ENCODE data around the gene PLXNB3.

PLXNB3 gene

DNA sequence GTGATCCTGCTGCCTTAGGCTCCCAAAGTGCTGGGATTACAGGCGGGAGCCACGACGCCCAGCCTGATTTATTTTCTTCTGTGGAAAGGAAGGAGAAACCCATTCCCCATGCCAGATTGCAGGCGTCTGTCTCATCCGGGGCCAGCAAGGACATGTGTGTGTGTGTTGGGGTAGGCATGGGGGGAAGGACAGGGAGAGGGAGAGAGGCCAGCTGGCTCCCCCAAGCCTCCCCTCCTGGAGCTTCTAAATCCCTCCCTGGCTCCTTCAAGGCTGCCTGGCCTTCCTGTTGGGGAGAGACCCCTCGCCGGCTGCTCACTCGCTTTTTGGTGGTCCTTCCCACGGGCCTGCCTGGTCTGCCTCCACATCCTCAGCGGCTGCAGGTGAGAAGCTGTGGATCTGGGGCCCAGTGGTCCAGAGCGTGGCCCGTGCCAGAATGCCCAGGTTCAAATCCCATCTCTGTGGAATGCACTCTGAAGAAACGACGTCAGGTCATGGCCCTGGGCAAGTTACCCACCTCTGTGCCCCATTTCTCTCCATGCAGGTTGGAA lies 1.3 kb upstream of the PLXNB3 start:
- no peak for DNase-seq

DNA sequence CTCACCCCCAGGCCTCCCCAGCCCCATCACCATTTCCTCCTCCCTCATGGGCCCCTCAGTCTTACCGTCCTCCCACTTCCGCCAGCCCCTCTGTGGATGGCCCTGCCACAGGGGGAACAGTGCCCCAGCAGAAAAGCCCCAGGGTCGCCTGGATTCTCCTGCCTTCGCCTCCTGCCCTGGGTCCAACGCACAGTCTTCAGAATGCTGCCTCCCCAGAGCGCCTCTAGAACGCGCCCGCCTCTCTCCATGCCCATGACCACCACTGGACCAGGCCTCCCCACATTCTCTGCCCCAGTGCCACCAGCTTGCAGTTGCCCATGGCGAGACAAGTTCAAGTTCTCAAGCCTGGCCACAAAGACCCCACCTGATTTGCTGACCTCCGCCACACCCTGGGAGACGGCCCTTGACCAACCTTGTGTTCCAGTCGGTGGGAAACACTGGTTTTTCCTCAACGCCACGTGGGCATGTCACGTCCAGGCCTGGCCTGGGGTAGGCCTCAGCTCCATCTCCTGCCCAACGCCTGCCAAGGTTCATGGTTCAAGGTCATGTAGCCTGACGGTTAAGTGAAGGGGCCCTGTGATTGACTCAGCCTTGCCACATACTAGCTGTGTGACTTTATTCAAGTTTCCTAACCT lies 634 bp upstream of the PLXNB3 start:
- no peak for DNase-seq

DNA sequence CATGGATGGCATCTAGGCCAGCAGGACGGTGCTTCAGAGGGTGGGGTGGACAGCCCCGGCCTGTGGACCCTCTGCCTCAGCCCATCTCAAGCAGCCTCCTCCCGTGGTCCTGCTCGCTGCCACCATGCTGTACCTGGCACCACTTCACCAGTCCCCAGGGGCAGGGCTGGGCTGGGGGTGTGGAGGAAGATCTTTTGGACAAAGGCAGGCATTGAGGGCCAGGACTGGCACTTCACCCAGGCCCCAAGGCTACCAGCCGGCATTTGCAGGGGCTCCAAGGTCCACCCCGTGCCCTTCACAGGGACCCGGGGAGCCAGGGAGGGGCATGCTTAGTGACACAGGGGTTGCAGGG lies 713 bp downstream of the PLXNB3 start:
- DNase-seq = no peak

DNA sequence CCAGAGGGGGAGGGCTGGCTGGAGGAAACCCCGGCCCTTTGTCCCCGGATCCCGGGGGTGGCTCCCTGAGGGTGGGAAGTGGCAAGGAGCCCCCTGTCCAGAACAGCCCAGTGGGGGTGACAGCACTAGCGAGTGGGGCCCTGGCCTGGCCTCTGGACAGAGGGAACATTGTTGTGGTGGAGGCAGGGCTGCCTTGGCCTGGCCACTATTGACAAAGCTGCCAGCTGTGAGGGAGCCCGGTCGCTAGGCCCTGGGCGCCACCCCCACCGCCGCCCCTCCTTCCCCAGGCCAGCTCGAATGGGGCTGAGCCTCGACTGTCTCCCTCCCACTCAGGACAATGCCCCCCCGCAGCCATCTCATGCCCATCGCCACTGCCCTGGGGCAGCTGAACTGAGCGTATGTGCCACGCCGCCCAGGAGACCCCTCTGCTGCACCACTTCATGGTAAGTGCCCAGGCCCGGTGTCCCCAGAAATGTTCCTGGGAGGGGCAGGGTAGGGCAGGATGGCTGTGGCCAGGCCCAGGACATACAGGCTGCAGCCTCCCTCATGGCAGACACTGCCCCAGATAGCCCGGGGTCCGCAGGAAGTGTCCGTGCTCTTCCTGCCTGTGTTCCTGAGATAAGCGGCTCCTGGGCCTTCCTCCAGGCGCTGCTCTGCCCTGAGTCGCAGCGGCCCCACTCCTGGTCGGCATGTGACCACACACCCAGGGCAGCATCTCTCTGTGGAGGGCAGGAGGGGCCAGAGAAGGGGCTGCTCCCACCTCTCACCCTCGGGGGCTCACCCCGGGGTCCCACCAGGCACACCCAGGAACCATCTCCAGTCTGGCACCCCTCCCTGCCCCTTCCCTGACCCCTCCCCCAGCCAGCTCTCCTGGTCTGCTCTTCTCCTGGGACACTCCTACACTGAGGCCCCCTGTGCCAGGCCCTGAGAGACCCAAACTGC lies 1.4 kb downstream of the PLXNB3 start:
- peak; percentile 73 for DNase-seq

DNA sequence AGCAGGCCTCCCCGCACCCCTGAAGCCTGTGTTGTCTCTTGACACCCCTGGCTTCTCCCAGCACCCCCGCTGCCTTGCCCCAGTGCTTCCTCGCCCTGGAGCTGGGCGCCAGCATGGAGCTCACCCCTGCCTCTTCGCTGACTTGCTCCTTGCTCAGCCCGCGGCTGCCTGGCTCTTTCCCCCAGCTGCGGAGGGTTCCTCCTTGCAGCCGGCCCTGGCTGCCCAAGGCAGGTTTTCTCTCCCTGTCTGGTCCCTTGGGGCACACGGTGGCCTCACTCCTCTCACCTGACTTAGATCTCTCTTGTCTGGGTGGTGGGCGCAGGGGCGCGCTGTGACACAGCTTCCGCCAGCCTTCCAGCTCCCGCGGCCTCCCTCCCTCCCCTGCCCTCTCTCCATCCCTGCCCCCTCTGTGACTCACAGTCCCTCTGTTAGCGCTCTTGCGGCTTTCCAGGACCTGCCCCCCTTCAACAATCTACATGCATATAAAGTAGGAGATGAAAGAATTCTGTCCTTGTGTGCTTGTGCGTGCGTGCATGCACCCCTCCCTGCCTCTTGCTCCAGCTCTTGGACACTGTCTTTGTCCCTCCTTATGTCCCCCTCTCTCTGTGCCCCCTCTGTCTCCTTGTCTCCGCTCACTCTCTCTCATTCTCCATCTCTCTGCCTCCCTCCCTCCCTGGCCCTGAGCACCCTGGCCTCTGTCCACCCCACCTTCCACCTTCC lies 2.2 kb downstream of the PLXNB3 start:
- DNase-seq = peak; percentile 77

DNA sequence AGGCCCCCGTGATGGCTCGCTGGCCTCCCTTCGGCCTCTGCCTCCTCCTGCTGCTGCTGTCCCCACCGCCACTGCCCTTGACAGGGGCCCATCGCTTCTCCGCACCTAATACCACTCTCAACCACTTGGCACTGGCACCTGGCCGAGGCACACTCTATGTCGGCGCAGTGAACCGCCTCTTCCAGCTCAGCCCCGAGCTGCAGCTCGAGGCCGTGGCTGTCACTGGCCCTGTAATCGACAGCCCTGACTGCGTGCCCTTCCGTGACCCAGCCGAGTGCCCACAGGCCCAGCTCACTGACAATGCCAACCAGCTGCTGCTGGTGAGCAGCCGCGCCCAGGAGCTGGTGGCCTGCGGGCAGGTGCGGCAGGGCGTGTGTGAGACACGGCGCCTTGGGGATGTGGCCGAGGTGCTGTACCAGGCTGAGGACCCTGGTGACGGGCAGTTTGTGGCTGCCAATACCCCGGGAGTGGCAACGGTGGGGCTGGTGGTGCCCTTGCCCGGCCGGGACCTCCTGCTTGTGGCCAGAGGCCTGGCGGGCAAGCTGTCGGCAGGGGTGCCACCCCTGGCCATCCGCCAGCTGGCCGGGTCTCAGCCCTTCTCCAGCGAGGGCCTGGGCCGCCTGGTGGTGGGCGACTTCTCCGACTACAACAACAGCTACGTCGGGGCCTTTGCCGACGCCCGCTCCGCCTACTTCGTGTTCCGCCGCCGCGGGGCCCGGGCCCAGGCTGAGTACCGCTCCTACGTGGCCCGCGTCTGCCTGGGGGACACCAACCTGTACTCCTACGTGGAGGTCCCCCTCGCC lies 3.0 kb downstream of the PLXNB3 start:
- DNase-seq = no peak

DNA sequence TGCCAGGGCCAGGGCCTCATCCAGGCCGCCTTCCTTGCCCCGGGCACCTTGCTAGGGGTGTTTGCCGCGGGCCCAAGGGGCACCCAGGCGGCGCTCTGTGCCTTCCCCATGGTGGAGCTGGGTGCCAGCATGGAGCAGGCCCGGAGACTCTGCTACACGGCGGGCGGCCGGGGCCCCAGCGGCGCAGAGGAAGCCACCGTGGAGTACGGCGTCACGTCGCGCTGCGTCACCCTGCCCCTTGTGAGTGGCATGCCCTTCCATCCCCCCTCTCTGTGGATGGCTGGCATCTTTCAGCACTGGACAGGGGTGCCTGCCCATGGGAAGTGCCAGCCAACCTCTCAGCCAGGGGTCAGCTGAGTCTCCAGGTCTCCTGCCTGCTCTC lies 3.6 kb downstream of the PLXNB3 start:
- DNase-seq = no peak

DNA sequence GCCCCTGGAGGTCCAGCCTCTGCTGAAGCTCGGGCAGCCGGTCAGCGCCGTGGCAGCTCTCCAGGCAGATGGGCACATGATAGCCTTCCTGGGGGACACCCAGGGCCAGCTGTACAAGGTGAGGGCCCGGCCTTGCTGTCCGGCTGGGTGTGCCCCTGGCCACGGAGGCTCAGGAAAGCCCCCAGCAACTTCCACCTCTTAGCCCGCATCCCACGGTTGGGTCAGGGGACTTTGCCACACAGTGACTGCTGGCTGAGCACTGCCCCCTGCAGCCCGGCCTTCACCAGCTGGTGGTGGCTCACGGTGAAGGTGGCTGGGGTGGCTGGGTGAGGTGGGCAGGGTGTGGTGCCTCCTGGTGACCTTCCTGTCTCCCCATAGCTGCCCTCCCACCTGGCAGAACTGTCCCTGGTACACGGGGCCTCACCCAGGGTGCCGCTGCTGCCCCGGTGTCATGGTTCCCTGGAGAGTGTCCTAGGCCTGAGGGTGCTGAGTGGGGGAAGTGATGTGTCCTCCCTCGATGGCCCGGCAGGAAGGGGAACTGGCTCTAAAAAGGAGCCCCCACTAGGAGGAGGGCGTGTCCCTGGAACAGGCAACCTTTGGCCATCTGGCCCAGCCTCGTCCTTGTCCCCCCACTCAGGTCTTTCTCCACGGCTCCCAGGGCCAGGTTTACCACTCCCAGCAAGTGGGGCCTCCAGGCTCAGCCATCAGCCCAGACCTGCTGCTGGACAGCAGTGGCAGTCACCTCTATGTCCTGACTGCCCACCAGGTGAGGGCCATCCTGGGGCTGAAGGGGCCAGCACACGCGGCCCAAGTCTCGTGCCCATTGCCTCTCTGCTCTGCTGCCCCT lies 4.5 kb downstream of the PLXNB3 start:
- no peak for DNase-seq

DNA sequence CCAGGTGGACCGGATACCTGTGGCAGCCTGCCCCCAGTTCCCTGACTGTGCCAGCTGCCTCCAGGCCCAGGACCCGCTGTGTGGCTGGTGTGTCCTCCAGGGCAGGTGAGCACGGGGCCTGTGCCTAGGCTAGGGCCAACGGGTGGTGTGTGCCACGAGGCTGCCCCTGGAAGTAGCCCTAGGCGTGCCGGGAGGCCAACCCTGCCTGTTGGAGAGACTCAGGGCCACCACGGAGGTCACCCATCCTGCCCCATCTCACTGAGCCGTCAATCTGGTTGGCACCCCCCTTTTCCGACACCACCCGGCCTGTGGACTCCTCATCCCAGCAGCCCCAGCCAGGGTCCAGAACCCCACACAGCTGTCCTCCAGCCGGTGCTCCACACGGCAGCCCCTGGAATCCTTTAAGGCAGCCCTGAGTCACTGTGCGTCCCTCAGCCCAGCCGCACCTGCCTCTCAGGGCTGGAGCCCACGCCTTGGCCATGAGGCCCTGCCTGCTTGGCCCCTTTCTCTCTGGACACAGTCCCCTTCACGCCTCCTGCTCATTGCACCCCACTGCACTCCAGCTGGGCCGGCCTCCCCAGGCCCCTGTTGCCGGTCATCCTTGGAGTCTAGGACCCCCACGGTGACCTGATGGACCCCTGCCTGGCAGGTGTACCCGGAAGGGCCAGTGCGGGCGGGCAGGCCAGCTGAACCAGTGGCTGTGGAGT lies 5.3 kb downstream of the PLXNB3 start:
- DNase-seq = no peak

DNA sequence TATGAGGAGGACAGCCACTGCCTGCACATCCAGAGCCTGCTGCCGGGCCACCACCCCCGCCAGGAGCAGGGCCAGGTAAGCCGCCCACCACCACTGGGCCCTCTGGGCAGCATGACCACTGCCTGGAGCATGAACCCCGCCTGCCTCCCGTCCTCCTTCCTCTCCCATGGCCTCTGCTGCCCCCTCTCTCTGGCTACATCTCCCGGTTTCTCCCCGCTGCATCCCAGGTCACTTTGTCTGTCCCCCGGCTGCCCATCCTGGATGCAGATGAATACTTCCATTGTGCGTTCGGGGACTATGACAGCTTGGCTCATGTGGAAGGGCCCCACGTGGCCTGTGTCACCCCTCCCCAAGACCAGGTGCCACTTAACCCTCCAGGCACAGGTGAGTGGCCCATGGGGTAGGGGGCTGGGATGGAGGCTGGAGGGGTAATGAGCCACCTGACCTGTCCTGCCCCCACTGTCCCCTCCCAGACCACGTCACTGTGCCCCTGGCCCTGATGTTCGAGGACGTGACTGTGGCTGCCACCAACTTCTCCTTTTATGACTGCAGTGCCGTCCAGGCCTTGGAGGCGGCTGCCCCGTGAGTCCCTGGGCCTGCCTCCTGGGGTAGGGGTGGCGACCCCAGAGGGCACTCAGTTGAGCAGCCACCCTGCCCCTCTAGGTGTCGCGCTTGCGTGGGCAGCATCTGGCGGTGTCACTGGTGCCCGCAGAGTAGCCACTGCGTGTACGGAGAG lies 6.0 kb downstream of the PLXNB3 start:
- no peak for DNase-seq

DNA sequence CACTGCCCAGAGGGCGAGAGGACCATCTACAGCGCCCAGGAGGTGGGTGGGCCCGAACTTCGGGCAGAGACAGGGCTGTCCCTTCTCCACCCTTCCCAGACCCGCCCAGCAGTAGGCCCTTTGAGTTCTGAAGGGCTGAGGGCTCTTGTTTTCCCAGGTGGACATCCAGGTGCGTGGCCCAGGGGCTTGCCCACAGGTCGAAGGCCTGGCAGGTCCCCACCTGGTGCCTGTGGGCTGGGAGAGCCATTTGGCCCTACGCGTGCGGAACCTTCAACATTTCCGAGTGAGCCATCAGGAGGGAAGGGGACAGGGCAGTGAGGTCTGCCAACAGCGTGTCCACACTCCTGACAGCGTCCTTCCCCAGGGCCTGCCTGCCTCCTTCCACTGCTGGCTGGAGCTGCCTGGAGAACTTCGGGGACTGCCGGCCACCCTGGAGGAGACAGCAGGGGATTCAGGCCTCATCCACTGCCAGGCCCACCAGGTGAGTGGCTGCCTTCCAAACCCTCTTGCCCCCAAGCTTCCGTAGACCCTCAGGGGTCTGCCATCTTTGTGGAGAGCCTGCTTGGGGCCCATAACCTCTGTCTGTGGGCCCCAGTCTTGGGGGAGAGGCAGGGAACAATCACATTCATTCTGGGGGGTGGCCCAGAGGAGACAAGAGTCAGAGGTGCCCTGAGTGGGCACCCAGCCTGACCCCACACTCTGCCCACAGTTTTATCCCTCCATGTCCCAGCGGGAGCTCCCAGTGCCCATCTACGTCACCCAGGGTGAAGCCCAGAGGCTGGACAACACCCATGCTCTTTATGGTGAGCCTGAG lies 6.8 kb downstream of the PLXNB3 start:
- no peak for DNase-seq

DNA sequence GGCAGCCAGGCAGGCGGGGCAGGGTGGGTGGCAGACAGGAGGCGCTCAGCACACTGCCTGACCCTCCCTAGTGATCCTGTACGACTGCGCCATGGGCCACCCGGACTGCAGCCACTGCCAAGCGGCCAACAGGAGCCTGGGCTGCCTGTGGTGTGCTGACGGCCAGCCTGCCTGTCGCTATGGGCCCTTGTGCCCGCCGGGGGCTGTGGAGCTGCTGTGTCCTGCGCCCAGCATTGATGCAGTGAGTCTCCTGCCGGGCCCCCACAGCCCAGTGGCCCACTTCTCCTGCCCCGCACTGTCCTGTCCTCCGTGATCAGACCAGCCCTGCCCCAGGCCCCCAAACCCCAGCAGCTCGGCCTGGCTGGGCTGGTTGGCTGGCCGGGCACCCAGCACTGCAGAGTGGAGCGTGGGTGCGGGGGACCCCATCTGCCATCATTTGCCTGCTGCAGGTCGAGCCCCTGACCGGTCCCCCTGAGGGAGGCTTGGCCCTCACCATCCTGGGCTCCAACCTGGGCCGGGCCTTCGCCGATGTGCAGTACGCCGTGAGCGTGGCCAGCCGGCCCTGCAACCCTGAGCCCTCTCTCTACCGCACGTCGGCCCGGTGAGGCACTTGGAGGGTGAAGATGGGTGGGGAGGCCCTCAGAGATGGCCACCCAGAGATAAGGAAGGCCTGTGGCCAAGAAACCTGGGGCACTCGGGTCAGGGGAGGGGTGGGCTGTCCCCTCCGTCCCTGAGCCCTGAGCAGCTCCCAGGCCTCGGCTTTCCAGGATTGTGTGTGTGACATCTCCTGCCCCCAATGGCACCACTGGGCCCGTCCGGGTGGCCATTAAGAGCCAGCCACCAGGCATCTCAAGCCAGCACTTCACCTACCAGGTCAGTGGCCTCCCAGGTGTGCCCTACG lies 7.6 kb downstream of the PLXNB3 start:
- DNase-seq = no peak

DNA sequence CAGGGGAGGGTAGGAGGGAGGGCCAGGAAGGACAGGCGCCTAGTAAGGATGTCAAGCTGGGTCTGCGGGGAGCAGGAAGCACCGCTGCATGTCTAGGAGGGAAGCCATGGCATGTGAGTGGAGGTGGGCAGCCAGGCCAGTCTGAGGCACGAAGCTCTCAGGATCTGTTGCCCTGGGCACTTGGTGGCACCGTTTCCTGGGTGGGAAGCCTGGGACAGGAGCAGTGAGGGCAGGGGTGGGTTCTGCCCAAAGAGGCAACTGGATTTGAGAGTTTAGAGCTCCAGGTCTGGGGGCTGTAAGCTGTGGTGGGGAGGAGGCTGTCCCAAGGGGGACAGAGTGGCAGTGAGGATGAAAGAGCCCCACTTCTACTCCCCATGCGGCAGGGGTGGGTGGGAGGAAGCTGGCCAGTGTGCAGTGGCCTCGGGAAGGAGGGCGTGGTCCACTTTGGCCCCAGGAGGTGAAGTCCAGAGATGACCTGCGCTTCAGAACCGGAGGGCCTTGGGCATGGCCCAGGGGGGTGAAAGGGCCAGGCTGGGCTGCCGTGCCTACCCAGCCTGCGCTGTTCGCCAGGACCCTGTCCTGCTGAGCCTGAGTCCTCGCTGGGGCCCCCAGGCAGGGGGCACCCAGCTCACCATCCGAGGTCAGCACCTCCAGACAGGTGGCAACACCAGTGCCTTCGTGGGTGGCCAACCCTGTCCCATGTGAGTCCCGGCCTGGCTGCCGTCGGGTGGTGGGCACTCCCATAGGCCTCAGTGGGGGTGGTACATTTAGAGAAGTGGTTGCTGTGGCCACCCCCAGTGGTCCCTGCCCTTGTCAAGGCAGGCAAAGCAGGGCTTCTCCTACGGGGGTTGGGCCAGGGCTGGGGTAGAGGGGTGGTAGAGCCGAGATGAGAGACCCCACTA lies 8.5 kb downstream of the PLXNB3 start:
- no peak for DNase-seq

DNA sequence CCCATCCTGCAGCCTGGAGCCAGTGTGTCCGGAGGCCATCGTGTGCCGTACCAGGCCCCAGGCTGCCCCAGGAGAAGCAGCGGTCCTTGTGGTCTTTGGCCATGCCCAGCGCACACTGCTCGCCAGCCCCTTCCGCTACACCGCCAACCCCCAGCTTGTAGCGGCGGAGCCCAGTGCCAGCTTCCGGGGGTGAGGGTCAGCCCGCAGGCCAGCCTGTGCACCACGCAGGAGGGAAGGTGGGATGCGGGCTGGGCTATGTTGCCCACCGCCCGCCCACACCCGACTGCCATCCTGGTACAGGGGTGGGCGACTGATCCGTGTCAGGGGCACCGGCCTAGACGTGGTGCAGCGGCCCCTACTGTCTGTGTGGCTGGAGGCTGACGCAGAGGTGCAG lies 9.2 kb downstream of the PLXNB3 start:
- no peak for DNase-seq

DNA sequence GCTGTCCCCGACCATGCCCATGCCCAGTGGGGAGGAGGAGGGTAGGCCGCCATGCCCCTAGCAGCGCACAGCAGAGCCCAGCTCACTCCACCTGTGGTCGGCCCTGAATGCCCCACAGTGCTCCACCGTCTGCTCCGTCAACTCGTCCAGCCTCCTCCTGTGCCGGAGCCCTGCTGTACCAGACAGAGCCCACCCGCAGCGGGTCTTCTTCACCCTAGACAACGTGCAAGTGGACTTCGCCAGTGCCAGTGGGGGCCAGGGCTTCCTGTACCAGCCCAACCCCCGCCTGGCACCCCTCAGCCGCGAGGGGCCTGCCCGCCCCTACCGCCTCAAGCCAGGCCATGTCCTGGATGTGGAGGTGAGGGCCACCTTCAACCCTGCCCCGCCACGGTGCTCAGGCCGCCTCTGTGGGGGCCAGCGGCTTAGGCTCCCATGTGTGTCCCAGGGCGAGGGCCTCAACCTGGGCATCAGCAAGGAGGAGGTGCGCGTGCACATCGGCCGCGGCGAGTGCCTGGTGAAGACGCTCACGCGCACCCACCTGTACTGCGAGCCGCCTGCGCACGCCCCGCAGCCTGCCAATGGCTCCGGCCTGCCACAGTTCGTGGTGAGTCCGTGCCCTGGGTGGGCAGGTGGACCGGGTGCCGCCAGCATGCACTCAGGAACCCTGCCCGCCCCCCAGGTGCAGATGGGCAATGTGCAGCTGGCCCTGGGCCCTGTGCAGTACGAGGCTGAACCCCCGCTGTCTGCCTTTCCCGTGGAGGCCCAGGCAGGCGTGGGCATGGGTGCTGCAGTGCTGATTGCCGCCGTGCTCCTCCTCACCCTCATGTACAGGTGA lies 9.9 kb downstream of the PLXNB3 start:
- no peak for DNase-seq

DNA sequence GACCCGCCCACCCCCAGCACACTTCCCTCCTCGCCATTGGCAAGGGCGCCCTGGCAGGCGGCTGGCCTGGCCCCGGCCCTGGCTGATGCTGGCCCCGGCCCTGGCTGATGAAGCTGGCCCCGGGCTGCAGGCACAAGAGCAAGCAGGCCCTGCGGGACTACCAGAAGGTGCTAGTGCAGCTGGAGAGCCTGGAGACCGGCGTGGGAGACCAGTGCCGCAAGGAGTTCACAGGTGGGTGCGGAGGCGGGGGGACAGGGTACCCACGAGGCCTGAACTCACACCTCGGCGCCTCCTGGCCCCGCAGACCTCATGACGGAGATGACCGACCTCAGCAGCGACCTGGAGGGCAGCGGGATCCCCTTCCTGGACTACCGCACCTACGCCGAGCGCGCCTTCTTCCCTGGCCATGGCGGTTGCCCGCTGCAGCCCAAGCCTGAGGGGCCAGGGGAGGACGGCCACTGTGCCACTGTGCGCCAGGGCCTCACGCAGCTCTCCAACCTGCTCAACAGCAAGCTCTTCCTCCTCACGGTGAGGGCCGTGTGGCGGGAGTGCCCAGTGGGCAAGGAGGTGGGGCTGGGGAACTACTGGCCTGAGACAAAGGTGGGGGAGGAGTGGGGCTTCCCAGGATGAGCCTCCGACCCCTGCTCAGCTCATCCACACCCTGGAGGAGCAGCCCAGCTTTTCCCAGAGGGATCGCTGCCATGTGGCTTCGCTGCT lies 10.7 kb downstream of the PLXNB3 start:
- no peak for DNase-seq

Data from hematopoietic multipotent progenitor cell treated with erythropoietin and hydrocortisone succinate and interleukin-3 and kit ligand, for 8 days (in vitro differentiated cells).